ENCODE results near the gene ZNF133. TPM values are rescaled to one million over a fixed set of nuclear protein-coding genes. Genes with fewer than 3 reads are reported as not detected.

ZNF133 gene
- total RNA-seq, 2 experiments from 2014 or later: 5.9 to 6.5 TPM

DNA sequence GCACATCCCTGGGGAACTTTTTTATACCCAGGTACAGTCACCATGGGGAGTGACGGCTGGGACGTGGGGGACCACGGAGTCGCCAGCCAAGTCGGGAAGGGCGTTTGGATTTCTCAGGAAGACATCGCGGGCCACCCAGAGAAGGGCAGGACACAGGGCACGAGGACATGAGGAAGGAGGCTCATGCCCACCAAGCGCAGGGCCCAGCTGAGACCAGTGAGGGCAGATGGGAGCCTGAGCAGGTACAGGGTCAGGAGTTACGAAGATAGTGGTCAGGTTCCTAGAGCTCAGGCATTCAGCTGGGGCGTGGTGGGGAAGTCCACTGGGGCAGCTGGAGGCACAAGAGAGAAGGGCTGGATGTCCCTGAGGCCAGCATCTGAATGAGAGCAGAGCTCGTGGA lies 74.6 kb downstream of the ZNF133 start:
- no peak overlapping the region for H3K4me2 ChIP-seq (ENCODE audit: low read length)
- no peak for DNase-seq (ENCODE audit: low spot score)
- BruUV-seq (replicated peaks): no TSS peak
- CTCF ChIA-PET (ENCODE audit: unreplicated experiment): no interaction called here
- H3K9me2 ChIP-seq (ENCODE audit: insufficient read depth, low read length): no peaks in the 10 kb centered on the region
- H3K27ac ChIP-seq (ENCODE audit: low read depth, low read length, poor library complexity, severe bottlenecking): no peak overlapping the region
- no peaks in the 10 kb centered on the region for H4K20me1 ChIP-seq (ENCODE audit: insufficient read depth, low read length)
- no peaks in the 10 kb centered on the region for H3K79me2 ChIP-seq (ENCODE audit: insufficient read depth, low read depth, low read length)
- intact Hi-C loops (cut with micrococcal nuclease; ENCODE audit: unreplicated experiment): no loop called here
- no peak overlapping the region for H3K4me3 ChIP-seq (ENCODE audit: low read depth, low read length, poor library complexity, severe bottlenecking)
- POLR2A ChIA-PET: no interaction called here
- H3K36me3 ChIP-seq (ENCODE audit: insufficient read depth, low read length): no peaks in the 10 kb centered on the region
- no peak overlapping the region for H2AFZ ChIP-seq (ENCODE audit: low read length)
- TF ChIP-seq, protein P1, sequence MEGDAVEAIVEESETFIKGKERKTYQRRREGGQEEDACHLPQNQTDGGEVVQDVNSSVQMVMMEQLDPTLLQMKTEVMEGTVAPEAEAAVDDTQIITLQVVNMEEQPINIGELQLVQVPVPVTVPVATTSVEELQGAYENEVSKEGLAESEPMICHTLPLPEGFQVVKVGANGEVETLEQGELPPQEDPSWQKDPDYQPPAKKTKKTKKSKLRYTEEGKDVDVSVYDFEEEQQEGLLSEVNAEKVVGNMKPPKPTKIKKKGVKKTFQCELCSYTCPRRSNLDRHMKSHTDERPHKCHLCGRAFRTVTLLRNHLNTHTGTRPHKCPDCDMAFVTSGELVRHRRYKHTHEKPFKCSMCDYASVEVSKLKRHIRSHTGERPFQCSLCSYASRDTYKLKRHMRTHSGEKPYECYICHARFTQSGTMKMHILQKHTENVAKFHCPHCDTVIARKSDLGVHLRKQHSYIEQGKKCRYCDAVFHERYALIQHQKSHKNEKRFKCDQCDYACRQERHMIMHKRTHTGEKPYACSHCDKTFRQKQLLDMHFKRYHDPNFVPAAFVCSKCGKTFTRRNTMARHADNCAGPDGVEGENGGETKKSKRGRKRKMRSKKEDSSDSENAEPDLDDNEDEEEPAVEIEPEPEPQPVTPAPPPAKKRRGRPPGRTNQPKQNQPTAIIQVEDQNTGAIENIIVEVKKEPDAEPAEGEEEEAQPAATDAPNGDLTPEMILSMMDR (conservative IDR thresholded peaks at IDR 0.05; ENCODE audit: low read length): no peak
- TF ChIP-seq EZH2phosphoT487 (IDR thresholded peaks at IDR 0.05; ENCODE audit: borderline replicate concordance, low read depth, low read length): no peak
- H3K9me3 ChIP-seq (ENCODE audit: low read length): no peaks in the 10 kb centered on the region
- no peaks in the 10 kb centered on the region for H3K4me1 ChIP-seq (ENCODE audit: insufficient read depth, low read length, poor library complexity, severe bottlenecking)

DNA sequence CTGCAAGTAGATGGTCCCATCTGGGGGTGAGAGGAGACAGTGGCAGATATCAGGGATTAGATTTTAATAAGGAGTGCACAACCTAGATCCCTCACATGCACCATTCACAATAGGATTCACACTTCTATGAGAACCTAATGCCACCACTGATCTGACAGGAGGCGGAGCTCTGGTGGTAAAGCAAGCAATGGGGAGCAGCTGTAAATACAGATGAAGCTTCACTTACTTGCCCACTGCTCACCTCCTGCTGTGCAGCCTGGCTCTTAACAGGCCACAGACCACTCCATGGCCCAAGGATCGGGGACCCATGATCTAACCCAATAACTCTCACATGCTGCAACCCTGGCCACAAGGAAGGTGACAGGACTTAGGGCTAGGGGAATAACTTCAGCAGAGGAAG lies 75.4 kb downstream of the ZNF133 start:
- Histone ChIP-seq H3K9me3 (ENCODE audit: low read length) (no peaks in the 10 kb centered on the region), H3K4me1 (ENCODE audit: insufficient read depth, low read length, poor library complexity, severe bottlenecking) (no peaks in the 10 kb centered on the region), H3K79me2 (ENCODE audit: insufficient read depth, low read depth, low read length) (no peaks in the 10 kb centered on the region), H3K36me3 (ENCODE audit: insufficient read depth, low read length) (no peaks in the 10 kb centered on the region), H4K20me1 (ENCODE audit: insufficient read depth, low read length) (no peaks in the 10 kb centered on the region), H3K4me2 (ENCODE audit: low read length) (no peak overlapping the region), H3K9me2 (ENCODE audit: insufficient read depth, low read length) (no peaks in the 10 kb centered on the region), H2AFZ (ENCODE audit: low read length) (no peak overlapping the region), H3K27ac (ENCODE audit: low read depth, low read length, poor library complexity, severe bottlenecking) (no peak overlapping the region), H3K4me3 (ENCODE audit: low read depth, low read length, poor library complexity, severe bottlenecking) (no peak overlapping the region)
- intact Hi-C loops (cut with micrococcal nuclease; ENCODE audit: unreplicated experiment): no loop called here
- ChIA-PET POLR2A (no interaction called here), CTCF (ENCODE audit: unreplicated experiment) (no interaction called here)
- no TSS peak for BruUV-seq (replicated peaks)
- DNase-seq (ENCODE audit: low spot score): no peak
- TF ChIP-seq, protein P1 (conservative IDR thresholded peaks at IDR 0.05; ENCODE audit: low read length): no peak
- no peak for TF ChIP-seq EZH2phosphoT487 (IDR thresholded peaks at IDR 0.05; ENCODE audit: borderline replicate concordance, low read depth, low read length)

DNA sequence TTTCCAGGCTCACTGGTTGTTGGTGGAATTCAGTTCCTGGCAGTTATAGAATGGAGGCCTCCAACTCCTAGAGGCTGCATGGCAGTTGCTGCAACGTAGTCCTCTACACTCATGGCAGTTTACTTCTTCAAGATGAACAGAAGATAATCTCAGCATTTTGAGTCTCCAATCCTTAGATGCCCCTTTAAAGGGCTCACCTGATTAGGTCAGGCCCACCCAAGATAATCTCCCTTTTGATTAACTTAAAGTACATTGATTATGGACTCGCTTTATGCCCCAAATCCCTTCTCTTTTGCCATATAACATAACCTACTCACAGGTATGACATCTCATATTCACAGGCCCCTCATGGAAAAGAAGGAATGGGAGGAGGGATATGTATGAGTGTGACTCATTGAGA lies 76.4 kb downstream of the ZNF133 start:
- H3K9me3 ChIP-seq (ENCODE audit: low read length): no peaks in the 10 kb centered on the region
- intact Hi-C loops (cut with micrococcal nuclease; ENCODE audit: unreplicated experiment): no loop called here
- no peaks in the 10 kb centered on the region for H4K20me1 ChIP-seq (ENCODE audit: insufficient read depth, low read length)
- BruUV-seq (replicated peaks): no TSS peak
- no peak overlapping the region for H2AFZ ChIP-seq (ENCODE audit: low read length)
- no peak overlapping the region for H3K4me3 ChIP-seq (ENCODE audit: low read depth, low read length, poor library complexity, severe bottlenecking)
- no peaks in the 10 kb centered on the region for H3K4me1 ChIP-seq (ENCODE audit: insufficient read depth, low read length, poor library complexity, severe bottlenecking)
- POLR2A ChIA-PET: no interaction called here
- CTCF ChIA-PET (ENCODE audit: unreplicated experiment): no interaction called here
- H3K36me3 ChIP-seq (ENCODE audit: insufficient read depth, low read length): no peaks in the 10 kb centered on the region
- H3K4me2 ChIP-seq (ENCODE audit: low read length): no peak overlapping the region
- TF ChIP-seq, protein P1 (conservative IDR thresholded peaks at IDR 0.05; ENCODE audit: low read length): no peak
- no peak for TF ChIP-seq EZH2phosphoT487 (IDR thresholded peaks at IDR 0.05; ENCODE audit: borderline replicate concordance, low read depth, low read length)
- no peak overlapping the region for H3K27ac ChIP-seq (ENCODE audit: low read depth, low read length, poor library complexity, severe bottlenecking)
- DNase-seq (ENCODE audit: low spot score): no peak
- H3K79me2 ChIP-seq (ENCODE audit: insufficient read depth, low read depth, low read length): no peaks in the 10 kb centered on the region
- H3K9me2 ChIP-seq (ENCODE audit: insufficient read depth, low read length): no peaks in the 10 kb centered on the region

Small RNAs within 50 kb of the gene (small RNA-seq; reads per million reads assigned to genes)
- gene RN7SL14P (not detected), gene RNU2-56P (16.8 reads per million, percentile 97 among the genes with 10 or more reads in this experiment)

Other genes with a start within 250 kb of the ZNF133 start
- not detected in 2 replicates for gene OVOL2, start 230.6 kb upstream of the ZNF133 start, total RNA-seq (2014; rRNA removed; shearing (Covaris generic))
- gene OVOL2, start 230.6 kb upstream of the ZNF133 start, total RNA-seq (2022): not detected in 2 replicates
- gene KAT14, start 150.7 kb upstream of the ZNF133 start, total RNA-seq (2014; rRNA removed; shearing (Covaris generic)): 13.1 and 14.9 TPM in 2 replicates
- gene KAT14, start 150.7 kb upstream of the ZNF133 start, total RNA-seq (2022): 18.8 and 19.6 TPM in 2 replicates
- gene PET117, start 150.7 kb upstream of the ZNF133 start, total RNA-seq (2014; rRNA removed; shearing (Covaris generic)): 13.1 and 15.7 TPM in 2 replicates
- gene PET117, start 150.7 kb upstream of the ZNF133 start, total RNA-seq (2022): 19.4 and 20.9 TPM in 2 replicates
- gene DZANK1, start 178.5 kb downstream of the ZNF133 start, total RNA-seq (2014; rRNA removed; shearing (Covaris generic)): 7.9 and 9.1 TPM in 2 replicates
- 18.0 and 18.6 TPM in 2 replicates for gene DZANK1, start 178.5 kb downstream of the ZNF133 start, total RNA-seq (2022)
- gene POLR3F, start 178.9 kb downstream of the ZNF133 start, total RNA-seq (2014; rRNA removed; shearing (Covaris generic)): 12.0 and 14.9 TPM in 2 replicates
- 10.9 and 12.3 TPM in 2 replicates for gene POLR3F, start 178.9 kb downstream of the ZNF133 start, total RNA-seq (2022)
- 8.1 and 8.7 TPM in 2 replicates for gene RBBP9, start 208.7 kb downstream of the ZNF133 start, total RNA-seq (2014; rRNA removed; shearing (Covaris generic))
- gene RBBP9, start 208.7 kb downstream of the ZNF133 start, total RNA-seq (2022): 11.7 and 13.6 TPM in 2 replicates
- 40.3 and 42.6 TPM in 2 replicates for gene SEC23B, start 219.4 kb downstream of the ZNF133 start, total RNA-seq (2014; rRNA removed; shearing (Covaris generic))
- gene SEC23B, start 219.4 kb downstream of the ZNF133 start, total RNA-seq (2022): 51.6 and 52.6 TPM in 2 replicates

Data from OCI-LY7 (cell line).